WTC11 (cell line): ENCODE measurements around the gene UGDH.

ENCODE experiments used
- ZNF121 ChIP-seq: sonication (generic); formaldehyde crosslinking; IDR thresholded peaks from 2 replicates; pipeline ENCODE4 v1.8.0; 2023; ENCODE audit warnings: missing genetic modification reagents
- TF ChIP-seq, protein P1 (sequence below): sonication (generic); formaldehyde crosslinking; IDR thresholded peaks from 2 replicates; pipeline ENCODE4 v1.8.1; 2023; ENCODE audit warnings: mild to moderate bottlenecking, missing genetic modification reagents, moderate library complexity
- TF ChIP-seq, protein P2 (sequence below): fragments of 200-600 bp; IDR thresholded peaks from 2 replicates; pipeline ENCODE4 v1.8.0; 2022; ENCODE audit warnings: antibody characterized with exemption
- TF ChIP-seq, protein P3 (sequence below): sonication (generic); formaldehyde crosslinking; IDR thresholded peaks from 2 replicates; pipeline ENCODE4 v1.8.1; 2023; ENCODE audit warnings: mild to moderate bottlenecking, missing genetic modification reagents, borderline replicate concordance
- TF ChIP-seq, protein P4 (sequence below): sonication (generic); formaldehyde crosslinking; IDR thresholded peaks from 2 replicates; pipeline ENCODE4 v1.8.1; 2023; ENCODE audit warnings: mild to moderate bottlenecking, missing genetic modification reagents, moderate library complexity
- TF ChIP-seq, protein P5 (sequence below): sonication (generic); formaldehyde crosslinking; IDR thresholded peaks from 2 replicates; pipeline ENCODE4 v1.8.1; 2023; ENCODE audit warnings: mild to moderate bottlenecking, moderate library complexity, missing genetic modification reagents
- TF ChIP-seq, protein P6 (sequence below): sonication (generic); formaldehyde crosslinking; conservative IDR thresholded peaks from 2 replicates; pipeline ENCODE4 v1.8.1; 2022; ENCODE audit warnings: mild to moderate bottlenecking, missing genetic modification reagents

DNA sequence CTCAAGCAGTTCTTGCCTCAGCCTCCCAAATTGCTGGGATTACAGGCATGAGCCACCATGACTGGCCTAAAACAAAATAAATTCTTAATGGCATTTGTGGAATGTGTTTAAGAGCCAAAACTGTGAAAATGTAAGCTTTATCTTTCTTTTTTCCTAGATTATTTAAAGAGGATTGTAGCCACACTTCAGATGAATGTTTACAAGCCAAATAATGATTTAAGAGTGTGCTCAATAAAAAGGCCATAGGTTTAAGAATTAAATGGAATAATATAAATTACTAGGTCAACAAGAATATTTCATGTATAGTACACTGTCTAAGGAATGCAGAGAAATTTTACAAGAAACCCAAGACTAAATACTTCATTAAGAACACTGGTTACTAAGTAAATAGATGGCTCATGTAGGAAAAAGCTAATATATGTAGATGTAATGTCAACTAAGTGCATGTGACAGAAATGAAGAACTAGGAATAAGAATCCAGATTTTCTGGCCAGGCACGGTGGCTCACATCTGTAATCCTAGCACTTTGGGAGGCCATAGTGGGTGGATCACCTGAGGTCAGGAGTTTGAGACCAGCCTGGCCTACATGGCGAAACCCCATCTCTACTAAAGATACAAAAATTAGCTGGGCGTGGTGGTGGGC is 21.3 kb upstream of the UGDH start:
- TF ChIP-seq, protein P1, sequence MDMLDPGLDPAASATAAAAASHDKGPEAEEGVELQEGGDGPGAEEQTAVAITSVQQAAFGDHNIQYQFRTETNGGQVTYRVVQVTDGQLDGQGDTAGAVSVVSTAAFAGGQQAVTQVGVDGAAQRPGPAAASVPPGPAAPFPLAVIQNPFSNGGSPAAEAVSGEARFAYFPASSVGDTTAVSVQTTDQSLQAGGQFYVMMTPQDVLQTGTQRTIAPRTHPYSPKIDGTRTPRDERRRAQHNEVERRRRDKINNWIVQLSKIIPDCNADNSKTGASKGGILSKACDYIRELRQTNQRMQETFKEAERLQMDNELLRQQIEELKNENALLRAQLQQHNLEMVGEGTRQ (CRISPR knock-in tag): no peak
- TF ChIP-seq, protein P2, sequence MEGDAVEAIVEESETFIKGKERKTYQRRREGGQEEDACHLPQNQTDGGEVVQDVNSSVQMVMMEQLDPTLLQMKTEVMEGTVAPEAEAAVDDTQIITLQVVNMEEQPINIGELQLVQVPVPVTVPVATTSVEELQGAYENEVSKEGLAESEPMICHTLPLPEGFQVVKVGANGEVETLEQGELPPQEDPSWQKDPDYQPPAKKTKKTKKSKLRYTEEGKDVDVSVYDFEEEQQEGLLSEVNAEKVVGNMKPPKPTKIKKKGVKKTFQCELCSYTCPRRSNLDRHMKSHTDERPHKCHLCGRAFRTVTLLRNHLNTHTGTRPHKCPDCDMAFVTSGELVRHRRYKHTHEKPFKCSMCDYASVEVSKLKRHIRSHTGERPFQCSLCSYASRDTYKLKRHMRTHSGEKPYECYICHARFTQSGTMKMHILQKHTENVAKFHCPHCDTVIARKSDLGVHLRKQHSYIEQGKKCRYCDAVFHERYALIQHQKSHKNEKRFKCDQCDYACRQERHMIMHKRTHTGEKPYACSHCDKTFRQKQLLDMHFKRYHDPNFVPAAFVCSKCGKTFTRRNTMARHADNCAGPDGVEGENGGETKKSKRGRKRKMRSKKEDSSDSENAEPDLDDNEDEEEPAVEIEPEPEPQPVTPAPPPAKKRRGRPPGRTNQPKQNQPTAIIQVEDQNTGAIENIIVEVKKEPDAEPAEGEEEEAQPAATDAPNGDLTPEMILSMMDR: no peak
- TF ChIP-seq, protein P3, sequence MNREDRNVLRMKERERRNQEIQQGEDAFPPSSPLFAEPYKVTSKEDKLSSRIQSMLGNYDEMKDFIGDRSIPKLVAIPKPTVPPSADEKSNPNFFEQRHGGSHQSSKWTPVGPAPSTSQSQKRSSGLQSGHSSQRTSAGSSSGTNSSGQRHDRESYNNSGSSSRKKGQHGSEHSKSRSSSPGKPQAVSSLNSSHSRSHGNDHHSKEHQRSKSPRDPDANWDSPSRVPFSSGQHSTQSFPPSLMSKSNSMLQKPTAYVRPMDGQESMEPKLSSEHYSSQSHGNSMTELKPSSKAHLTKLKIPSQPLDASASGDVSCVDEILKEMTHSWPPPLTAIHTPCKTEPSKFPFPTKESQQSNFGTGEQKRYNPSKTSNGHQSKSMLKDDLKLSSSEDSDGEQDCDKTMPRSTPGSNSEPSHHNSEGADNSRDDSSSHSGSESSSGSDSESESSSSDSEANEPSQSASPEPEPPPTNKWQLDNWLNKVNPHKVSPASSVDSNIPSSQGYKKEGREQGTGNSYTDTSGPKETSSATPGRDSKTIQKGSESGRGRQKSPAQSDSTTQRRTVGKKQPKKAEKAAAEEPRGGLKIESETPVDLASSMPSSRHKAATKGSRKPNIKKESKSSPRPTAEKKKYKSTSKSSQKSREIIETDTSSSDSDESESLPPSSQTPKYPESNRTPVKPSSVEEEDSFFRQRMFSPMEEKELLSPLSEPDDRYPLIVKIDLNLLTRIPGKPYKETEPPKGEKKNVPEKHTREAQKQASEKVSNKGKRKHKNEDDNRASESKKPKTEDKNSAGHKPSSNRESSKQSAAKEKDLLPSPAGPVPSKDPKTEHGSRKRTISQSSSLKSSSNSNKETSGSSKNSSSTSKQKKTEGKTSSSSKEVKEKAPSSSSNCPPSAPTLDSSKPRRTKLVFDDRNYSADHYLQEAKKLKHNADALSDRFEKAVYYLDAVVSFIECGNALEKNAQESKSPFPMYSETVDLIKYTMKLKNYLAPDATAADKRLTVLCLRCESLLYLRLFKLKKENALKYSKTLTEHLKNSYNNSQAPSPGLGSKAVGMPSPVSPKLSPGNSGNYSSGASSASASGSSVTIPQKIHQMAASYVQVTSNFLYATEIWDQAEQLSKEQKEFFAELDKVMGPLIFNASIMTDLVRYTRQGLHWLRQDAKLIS (CRISPR knock-in tag): no peak
- TF ChIP-seq, protein P4, sequence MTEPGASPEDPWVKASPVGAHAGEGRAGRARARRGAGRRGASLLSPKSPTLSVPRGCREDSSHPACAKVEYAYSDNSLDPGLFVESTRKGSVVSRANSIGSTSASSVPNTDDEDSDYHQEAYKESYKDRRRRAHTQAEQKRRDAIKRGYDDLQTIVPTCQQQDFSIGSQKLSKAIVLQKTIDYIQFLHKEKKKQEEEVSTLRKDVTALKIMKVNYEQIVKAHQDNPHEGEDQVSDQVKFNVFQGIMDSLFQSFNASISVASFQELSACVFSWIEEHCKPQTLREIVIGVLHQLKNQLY (CRISPR knock-in tag): no peak
- TF ChIP-seq, protein P5, sequence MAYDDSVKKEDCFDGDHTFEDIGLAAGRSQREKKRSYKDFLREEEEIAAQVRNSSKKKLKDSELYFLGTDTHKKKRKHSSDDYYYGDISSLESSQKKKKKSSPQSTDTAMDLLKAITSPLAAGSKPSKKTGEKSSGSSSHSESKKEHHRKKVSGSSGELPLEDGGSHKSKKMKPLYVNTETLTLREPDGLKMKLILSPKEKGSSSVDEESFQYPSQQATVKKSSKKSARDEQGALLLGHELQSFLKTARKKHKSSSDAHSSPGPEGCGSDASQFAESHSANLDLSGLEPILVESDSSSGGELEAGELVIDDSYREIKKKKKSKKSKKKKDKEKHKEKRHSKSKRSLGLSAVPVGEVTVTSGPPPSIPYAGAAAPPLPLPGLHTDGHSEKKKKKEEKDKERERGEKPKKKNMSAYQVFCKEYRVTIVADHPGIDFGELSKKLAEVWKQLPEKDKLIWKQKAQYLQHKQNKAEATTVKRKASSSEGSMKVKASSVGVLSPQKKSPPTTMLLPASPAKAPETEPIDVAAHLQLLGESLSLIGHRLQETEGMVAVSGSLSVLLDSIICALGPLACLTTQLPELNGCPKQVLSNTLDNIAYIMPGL: no peak
- no peak for TF ChIP-seq ZNF121 (CRISPR knock-in tag)
- TF ChIP-seq, protein P6, sequence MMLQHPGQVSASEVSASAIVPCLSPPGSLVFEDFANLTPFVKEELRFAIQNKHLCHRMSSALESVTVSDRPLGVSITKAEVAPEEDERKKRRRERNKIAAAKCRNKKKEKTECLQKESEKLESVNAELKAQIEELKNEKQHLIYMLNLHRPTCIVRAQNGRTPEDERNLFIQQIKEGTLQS: no peak
